ENCODE data around the gene PTGDR2.

GRCh38 chr11:60814112-60814511 lies 41.6 kb downstream of the PTGDR2 start:
- TF ChIP-seq CTCF (IDR thresholded peaks at IDR 0.05; ENCODE audit: insufficient read depth, low read depth, low read length) (no peak), EZH2 (IDR thresholded peaks at IDR 0.05; ENCODE audit: insufficient read depth, low read length) (no peak)
